ENCODE results near the gene OR9Q1.
"Not testable (repeated sequence)": the region's sequence is repeated elsewhere in the genome, so short reads cannot be mapped to it uniquely, and the experiment has no call there.

OR9Q1 gene

GRCh38 chr11:58023435-58023931 lies at the start of gene OR9Q1:
TSS of gene OR9Q1 (plus strand) at chr11:58023881. CDS start at chr11:58179445, 155,564 bp downstream.
- no peak for DNase-seq

GRCh38 chr11:57974132-57974531 lies 49.5 kb upstream of the OR9Q1 start:
- DNase-seq = no peak

GRCh38 chr11:57974848-57975601 lies 48.7 kb upstream of the OR9Q1 start:
- no peak for DNase-seq

- no peak for DNase-seq
Measured at GRCh38 chr11:57977709-57978108, 46.0 kb upstream of the OR9Q1 start.

- no peak for DNase-seq
Measured at GRCh38 chr11:57978686-57979531, 44.8 kb upstream of the OR9Q1 start.

- no peak for DNase-seq
Measured at GRCh38 chr11:57979532-57980079, 44.1 kb upstream of the OR9Q1 start.

- no peak for DNase-seq
Measured at GRCh38 chr11:57980201-57980600, 43.5 kb upstream of the OR9Q1 start.

GRCh38 chr11:57981536-57981935 lies 42.1 kb upstream of the OR9Q1 start:
- DNase-seq = no peak

- DNase-seq = no peak
Measured at GRCh38 chr11:57982776-57983175, 40.9 kb upstream of the OR9Q1 start.

GRCh38 chr11:57983191-57983590 lies 40.5 kb upstream of the OR9Q1 start:
- no peak for DNase-seq

GRCh38 chr11:57999523-57999922 lies 24.2 kb upstream of the OR9Q1 start:
- DNase-seq = not testable (repeated sequence)

- DNase-seq = not testable (repeated sequence)
Measured at GRCh38 chr11:58000021-58000420, 23.7 kb upstream of the OR9Q1 start.

- no peak for DNase-seq
Measured at GRCh38 chr11:58000699-58001098, 23.0 kb upstream of the OR9Q1 start.

GRCh38 chr11:58003036-58003435 lies 20.6 kb upstream of the OR9Q1 start:
- no peak for DNase-seq

GRCh38 chr11:58003591-58003990 lies 20.1 kb upstream of the OR9Q1 start:
- DNase-seq = no peak

GRCh38 chr11:58004664-58005063 lies 19.0 kb upstream of the OR9Q1 start:
- DNase-seq = no peak

- no peak for DNase-seq
Measured at GRCh38 chr11:58006940-58007339, 16.7 kb upstream of the OR9Q1 start.

GRCh38 chr11:58011771-58012170 lies 11.9 kb upstream of the OR9Q1 start:
- DNase-seq = no peak

- no peak for DNase-seq
Measured at GRCh38 chr11:58024601-58025091, 965 bp downstream of the OR9Q1 start.

- DNase-seq = no peak
Measured at GRCh38 chr11:58027341-58027740, 3.7 kb downstream of the OR9Q1 start.

GRCh38 chr11:58028687-58029411 lies 5.2 kb downstream of the OR9Q1 start:
- DNase-seq = no peak

GRCh38 chr11:58030653-58031052 lies 7.0 kb downstream of the OR9Q1 start, which contains the start of gene OR6Q1:
TSS of gene OR6Q1 (plus strand) at chr11:58030953. CDS start at chr11:58030953, 0 bp downstream.
- DNase-seq = no peak

GRCh38 chr11:58034471-58034870 lies 10.8 kb downstream of the OR9Q1 start:
- no peak for DNase-seq

Data from NCI-H1048 (cell line).